GM19455 (cell line): ENCODE data around the gene CFAP54.
"Not testable (repeated sequence)": the region's sequence is repeated elsewhere in the genome, so short reads cannot be mapped to it uniquely, and the experiment has no call there.

Experiments
- ATAC-seq: cut with Tn5 transposase; IDR thresholded peaks from one replicate; pipeline ENCODE4 v1.9.1; 2021; ENCODE audit not compliant: unreplicated experiment

CFAP54 gene

DNA sequence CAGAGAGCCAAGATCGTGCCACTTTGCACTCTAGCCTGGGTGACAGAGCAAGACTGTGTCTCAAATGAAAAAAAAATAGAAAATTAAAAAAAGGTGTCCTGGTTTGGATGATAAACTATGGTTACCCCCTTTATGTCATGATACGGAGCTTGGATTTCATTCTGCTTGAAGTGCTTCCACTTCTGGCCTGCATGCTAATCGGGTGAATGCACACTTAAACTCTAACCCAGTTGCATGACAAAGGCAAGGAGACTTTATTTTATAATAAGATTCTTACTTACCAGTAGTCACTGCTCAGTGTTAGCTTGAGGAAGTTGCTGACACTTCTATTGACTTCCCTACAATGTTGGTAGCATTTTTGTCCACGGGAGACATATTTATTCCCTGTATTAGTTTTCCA, 24.3 kb downstream of the CFAP54 start:
- no peak for ATAC-seq

- ATAC-seq = peak; percentile 65
Observed at GRCh38 chr12:96514328-96514727, 25.0 kb downstream of the CFAP54 start.

DNA sequence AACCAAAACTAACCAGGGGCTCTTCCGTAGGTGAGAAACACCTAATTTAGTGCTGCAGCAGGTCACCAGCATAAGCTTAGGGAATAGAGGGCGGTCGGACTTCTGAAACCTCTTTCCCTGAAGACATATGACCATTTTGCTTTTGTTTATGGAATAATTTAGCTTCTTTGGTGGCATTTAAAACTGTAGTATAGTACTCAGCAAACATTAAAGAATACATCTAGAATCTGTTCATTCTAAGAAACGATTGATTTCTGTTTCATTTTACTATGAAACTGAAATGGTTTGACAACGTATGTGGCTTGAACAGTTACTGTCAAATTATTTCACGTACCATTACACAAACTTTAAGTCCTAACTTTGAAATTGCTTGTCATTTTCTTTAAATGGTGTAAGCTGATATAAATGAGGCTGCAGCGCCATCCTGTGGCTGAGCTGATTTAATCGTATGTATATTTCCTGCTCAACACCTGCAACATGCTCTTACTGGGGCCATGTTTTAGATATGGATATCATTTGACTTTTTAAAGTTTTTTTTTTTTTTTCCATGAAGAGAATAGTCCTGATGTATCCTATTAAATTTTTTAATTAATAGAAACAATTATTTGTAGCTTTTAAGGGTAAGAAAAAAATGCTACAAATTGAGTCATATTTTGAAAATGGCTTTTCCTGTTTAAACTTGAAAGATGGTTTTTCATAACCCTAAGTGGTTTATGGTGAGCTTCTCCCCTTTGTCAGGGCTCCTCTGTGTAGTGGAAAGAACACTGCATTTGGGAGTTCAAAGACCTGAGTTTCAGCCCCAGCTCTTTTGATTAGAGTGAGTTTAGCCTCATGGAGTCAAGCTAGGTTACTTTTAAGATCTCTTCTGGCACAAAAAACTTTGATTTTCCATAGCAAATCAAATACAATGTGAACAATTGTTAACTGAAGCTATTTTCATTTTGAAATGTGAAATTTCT, 27.4 kb downstream of the CFAP54 start:
- peak; percentile 73 for ATAC-seq

DNA sequence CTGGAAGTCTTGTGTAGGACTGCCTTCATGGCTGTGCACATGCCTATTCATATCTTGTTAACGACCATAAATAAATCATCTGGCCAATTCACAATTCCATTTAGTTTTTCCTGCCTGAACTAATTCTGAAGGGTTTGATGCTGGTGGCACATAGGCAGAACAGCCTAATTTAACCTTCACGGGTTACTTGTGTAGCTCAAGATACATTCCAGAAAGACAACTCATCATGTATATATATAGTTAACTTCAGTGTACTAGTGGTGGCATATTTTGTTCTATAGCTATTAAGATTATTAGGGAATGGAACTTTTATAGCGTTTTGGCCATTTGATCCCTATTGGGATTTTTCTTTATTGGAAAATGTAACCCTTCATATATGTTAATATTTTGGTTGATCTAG, 31.4 kb downstream of the CFAP54 start:
- ATAC-seq = no peak

DNA sequence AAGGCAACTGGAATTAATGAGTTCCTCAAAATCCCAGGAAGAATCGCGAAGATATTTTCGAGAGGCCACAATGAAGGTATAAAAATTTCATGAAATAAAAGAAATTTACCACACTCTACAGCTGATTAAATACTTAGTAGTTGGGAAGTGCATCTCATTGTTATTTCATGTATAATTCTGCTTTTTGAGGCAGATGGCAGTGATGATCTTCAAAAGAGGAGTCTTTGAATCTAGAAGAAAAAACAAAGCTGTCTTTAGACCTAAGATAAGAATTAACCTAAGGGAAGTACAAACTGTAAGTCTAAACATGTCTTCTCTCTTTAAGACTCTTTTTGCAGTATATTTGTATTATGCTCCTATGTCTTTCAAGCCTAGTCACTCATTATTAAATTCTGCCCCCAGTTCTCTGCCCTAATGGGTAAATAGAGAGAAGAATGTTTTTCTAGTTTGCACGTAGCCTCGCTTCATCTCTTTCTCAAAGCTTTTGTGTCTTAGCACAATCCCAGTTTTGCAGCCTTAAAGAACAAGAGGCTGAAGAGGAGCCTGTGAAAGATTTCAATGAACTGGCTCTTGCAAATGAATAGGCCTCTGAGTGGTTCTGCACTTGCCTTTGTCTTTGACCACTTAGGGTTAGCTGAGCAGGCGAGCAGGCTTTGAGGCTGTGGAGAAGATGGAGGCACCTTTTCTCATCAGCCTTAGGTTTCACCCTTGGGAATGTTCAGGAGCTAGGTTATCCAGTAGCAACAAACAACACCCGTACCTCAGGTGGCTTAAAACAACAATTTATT, 32.7 kb downstream of the CFAP54 start:
- ATAC-seq = no peak

DNA sequence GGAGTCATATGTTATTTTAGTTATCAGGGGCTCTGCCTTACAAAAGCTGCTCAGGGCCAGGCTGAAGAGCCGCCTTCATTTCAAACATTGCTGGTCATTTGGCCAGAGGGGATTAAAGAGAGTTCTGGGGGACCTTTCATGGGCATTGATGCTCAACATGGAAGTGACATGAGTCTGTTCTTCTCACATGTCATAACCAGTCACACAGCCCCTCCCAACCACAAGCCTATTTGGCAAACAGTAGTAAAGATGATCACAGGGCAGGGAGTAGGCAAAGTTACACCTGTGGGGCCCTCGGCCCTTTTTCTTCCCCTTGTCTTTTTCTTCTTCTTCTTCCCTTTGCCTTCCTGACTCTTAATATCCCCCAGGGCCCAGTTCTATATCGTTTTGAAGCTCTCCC, 33.3 kb downstream of the CFAP54 start:
- no peak for ATAC-seq

- ATAC-seq = no peak
Observed at GRCh38 chr12:96526110-96526509, 36.7 kb downstream of the CFAP54 start.

- ATAC-seq = no peak
Observed at GRCh38 chr12:96529912-96530311, 40.5 kb downstream of the CFAP54 start.

GRCh38 chr12:96534339-96534738, 45.0 kb downstream of the CFAP54 start:
- ATAC-seq = no peak

- ATAC-seq = no peak
Observed at GRCh38 chr12:96548384-96548783, 59.0 kb downstream of the CFAP54 start.

DNA sequence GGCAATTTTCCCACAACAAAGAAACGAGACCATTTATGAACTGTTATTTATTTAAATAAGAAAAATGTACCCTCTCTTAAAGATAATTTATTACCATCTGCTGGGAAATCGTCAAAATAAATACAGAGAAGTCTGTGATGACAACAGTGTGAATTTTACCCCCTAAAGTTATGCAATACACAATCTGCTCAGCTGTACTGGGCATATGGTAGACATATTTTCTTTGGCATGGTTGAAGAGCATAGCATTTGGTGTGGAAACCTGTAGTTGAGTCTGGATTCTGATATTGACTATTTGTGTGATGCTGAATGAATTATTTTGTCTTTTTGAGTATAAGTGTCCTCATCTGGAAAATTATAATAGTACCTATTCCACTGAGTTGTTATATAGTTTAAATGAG, 60.0 kb downstream of the CFAP54 start:
- no peak for ATAC-seq

GRCh38 chr12:96570579-96570978, 81.2 kb downstream of the CFAP54 start:
- ATAC-seq = peak; percentile 28

GRCh38 chr12:96571101-96571862, 81.9 kb downstream of the CFAP54 start:
- peak; percentile 80 for ATAC-seq

- peak; percentile 96 for ATAC-seq
Observed at GRCh38 chr12:96578526-96579125, 89.2 kb downstream of the CFAP54 start.

- no peak for ATAC-seq
Observed at GRCh38 chr12:96585977-96586376, 96.6 kb downstream of the CFAP54 start.

- ATAC-seq = no peak
Observed at GRCh38 chr12:96587691-96588090, 98.3 kb downstream of the CFAP54 start.

DNA sequence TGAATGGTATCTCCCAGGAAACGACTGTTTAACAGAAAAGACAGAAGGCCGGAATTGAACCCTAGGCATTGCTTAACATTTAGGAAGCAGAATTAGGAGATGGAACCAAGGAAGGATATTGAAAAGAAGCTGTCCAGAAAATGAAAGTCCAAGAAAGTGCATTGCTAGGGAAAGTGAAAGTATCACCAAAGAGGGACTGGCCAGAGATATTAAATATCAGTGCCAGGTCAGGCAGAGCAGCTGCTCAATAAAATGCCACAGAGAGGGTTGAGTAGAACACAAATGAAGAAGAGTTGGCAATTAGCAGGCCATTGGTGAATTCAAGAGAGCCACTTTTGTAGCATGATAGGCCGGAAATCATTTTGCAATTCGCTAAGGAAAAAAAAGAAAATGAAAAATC, 101.6 kb downstream of the CFAP54 start:
- no peak for ATAC-seq

GRCh38 chr12:96604374-96604773, 115.0 kb downstream of the CFAP54 start:
- not testable (repeated sequence) for ATAC-seq

GRCh38 chr12:96605684-96606083, 116.3 kb downstream of the CFAP54 start:
- no peak for ATAC-seq

DNA sequence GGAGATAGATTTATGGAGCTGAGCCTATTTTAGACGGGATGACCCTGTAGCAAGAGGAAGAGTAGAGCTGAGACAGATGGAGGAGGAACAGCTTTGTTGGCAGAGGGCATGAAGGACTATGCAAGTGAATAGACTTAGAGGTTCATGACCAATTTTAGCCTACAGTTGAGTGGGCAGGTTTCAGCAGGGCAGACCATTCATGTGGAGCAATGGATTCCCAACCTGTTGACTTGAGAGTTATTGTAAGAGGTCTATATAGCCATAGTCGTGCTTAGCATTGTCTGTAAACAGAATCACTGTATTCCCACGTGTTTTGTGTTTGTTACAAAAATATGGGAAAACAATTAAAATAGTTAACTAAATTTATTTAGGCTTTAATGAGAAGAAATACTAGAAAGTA, 116.8 kb downstream of the CFAP54 start:
- no peak for ATAC-seq

DNA sequence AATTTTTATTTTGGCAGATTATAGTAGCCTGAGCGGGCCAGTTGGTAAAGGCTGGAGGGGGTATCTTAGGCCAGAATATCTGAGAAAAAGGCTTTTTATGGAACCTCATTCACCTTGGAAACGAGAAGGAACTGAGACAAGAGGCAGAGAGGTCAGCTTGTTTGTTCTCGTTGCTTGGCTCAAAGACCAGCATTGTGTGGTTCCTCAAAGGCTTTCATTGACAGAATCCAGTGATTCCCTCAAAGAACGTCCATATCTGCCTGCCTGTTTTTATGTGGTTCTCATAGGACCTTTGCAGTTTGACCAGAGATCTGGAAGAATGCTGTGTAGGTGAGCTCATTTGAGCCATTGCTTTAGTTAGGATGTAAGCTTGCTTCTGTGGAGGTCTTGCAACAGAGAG, 117.3 kb downstream of the CFAP54 start:
- ATAC-seq = no peak
